ENCODE results near the gene FREM3.

- TF ChIP-seq CTCF (IDR thresholded peaks at IDR 0.05) (no peak), TEAD4 (IDR thresholded peaks at IDR 0.05; ENCODE audit: borderline replicate concordance, insufficient read depth) (no peak), EP300 (IDR thresholded peaks at IDR 0.05; ENCODE audit: borderline replicate concordance in 1 of 2, low read depth in 1 of 2, low read length in 1 of 2) (no peak), JUND (IDR thresholded peaks at IDR 0.05) (no peak)
Measured at GRCh38 chr4:143597276-143597675, 103.2 kb downstream of the FREM3 start.

Measured in SK-N-SH (cell line).